CD4-positive, alpha-beta T cell (primary cell): ENCODE results near the gene C12orf50. TPM values are rescaled to one million over a fixed set of nuclear protein-coding genes. Genes with fewer than 3 reads are reported as not detected.

Experiments
- ATAC-seq: fragments of 200-7000 bp; cut with Tn5 transposase; one replicate; pipeline ENCODE4 v1.10.0; 2022; ENCODE audit warnings: mild to moderate bottlenecking; ENCODE audit not compliant: poor library complexity
- CTCF ChIA-PET: fragments of 350-600 bp; sonication (Branson Sonifier 250); formaldehyde crosslinking; loops from one replicate; lab custom pipeline; 2021; ENCODE audit warnings: antibody characterized with exemption, inconsistent platforms; lab: Charles Lee
- POLR2A ChIA-PET: fragments of 350-600 bp; sonication (Branson Sonifier 250); formaldehyde crosslinking; loops from one replicate; lab custom pipeline; 2021; ENCODE audit warnings: antibody characterized with exemption, inconsistent platforms; lab: Charles Lee
- DNase-seq, 14 experiments: peaks; one replicate each; pipeline ENCODE4 v3.0.0-alpha.2; 2013 to 2020; ENCODE audit warnings: mixed read lengths in 2 of 14
- H3K27ac ChIP-seq, 2 donors: one replicate each; pipeline versions ENCODE4 v1.5.1 to v1.7.0; 2013; ENCODE audit warnings: low read length in 2 of 2, low read depth in 1 of 2, mild to moderate bottlenecking in 1 of 2
- H3K27me3 ChIP-seq, 2 experiments: 1 replicate in 1 of 2; 2 replicates in 1 of 2; pipeline versions ENCODE4 v1.6.1 to v1.7.0; 2013; ENCODE audit warnings: low read length in 2 of 2, control low read depth in 1 of 2, mild to moderate bottlenecking in 1 of 2, moderate library complexity in 1 of 2; ENCODE audit not compliant: insufficient read depth in 2 of 2, control insufficient read depth in 1 of 2
- H3K36me3 ChIP-seq: one replicate; pipeline ENCODE4 v1.6.1; 2013; ENCODE audit warnings: low read length, control low read depth; ENCODE audit not compliant: insufficient read depth
- H3K4me1 ChIP-seq: one replicate; pipeline ENCODE4 v1.6.1; 2013; ENCODE audit warnings: low read length, control low read depth; ENCODE audit not compliant: insufficient read depth
- H3K4me3 ChIP-seq: one replicate; pipeline ENCODE4 v1.5.1; 2013; ENCODE audit warnings: mild to moderate bottlenecking, low read length, moderate library complexity
- H3K9me3 ChIP-seq, 2 experiments: 1 replicate in 1 of 2; 2 replicates in 1 of 2; pipeline versions ENCODE4 v1.6.1 to v1.7.0; 2013; ENCODE audit warnings: low read length in 2 of 2, mild to moderate bottlenecking in 2 of 2, control low read depth in 1 of 2, moderate library complexity in 1 of 2; ENCODE audit not compliant: control insufficient read depth in 1 of 2, insufficient read depth in 1 of 2
- H3K27ac Mint-ChIP-seq: one replicate; pipeline ENCODE4 v1.8.0; 2020; ENCODE audit warnings: mixed read lengths
- H3K27me3 Mint-ChIP-seq: one replicate; pipeline ENCODE4 v1.8.0; 2021; ENCODE audit warnings: mixed read lengths
- H3K36me3 Mint-ChIP-seq: one replicate; pipeline ENCODE4 v1.8.0; 2021; ENCODE audit warnings: low read depth, mixed read lengths
- H3K4me1 Mint-ChIP-seq: one replicate; pipeline ENCODE4 v1.8.0; 2021; ENCODE audit warnings: low read depth, mixed read lengths
- H3K4me3 Mint-ChIP-seq: one replicate; pipeline ENCODE4 v1.8.0; 2020; ENCODE audit warnings: mild to moderate bottlenecking, mixed read lengths
- H3K9me3 Mint-ChIP-seq: one replicate; pipeline ENCODE4 v1.8.0; 2020; ENCODE audit warnings: mixed read lengths
- CTCF ChIP-seq: fragments of 200-600 bp; IDR thresholded peaks from one replicate; pipeline ENCODE4 v1.8.0; 2022; ENCODE audit warnings: antibody characterized with exemption, mild to moderate bottlenecking
- intact Hi-C, 2 experiments: fragments of 100-400 bp; cut with DNase I in 1 of 2; cut with micrococcal nuclease in 1 of 2; formaldehyde crosslinking; loops; one replicate each; pipeline versions ENCODE4 v1.15.1 to v1.9.0; 2023 to 2025; cut with DNase I, micrococcal nuclease
- total RNA-seq, 174 experiments: library from RNA in 2 of 174; stranded (reverse) in 2 of 174; gene quantifications; one replicate each; pipeline ENCODE4 v1.2.3 and lab custom pipeline; 2021 to 2026

C12orf50 gene
- total RNA-seq, 2 experiments from 2014 or later, result 0.17 TPM; not detected in 1

- H3K27ac Mint-ChIP-seq, result no peak overlapping the region
- DNase-seq, result no peak
- H3K4me3 Mint-ChIP-seq, result no peak overlapping the region
- H3K27me3 Mint-ChIP-seq, result peaks cover 3% of the 10 kb centered on the region
- no peaks in the 10 kb centered on the region for H3K36me3 Mint-ChIP-seq
- Histone ChIP-seq H3K36me3 (no peaks in the 10 kb centered on the region), H3K27ac (no peak overlapping the region), H3K27me3 (no peaks in the 10 kb centered on the region), H3K9me3 (no peaks in the 10 kb centered on the region), H3K4me3 (no peak overlapping the region), H3K4me1 (no peaks in the 10 kb centered on the region)
- H3K9me3 Mint-ChIP-seq, result no peaks in the 10 kb centered on the region
- no peak for TF ChIP-seq CTCF
- ChIA-PET POLR2A (no interaction called here), CTCF (no interaction called here)
- ATAC-seq, result no peak
- no peaks in the 10 kb centered on the region for H3K4me1 Mint-ChIP-seq
- intact Hi-C loops, result no loop called here
Observed at GRCh38 chr12:88006351-88006750, 22.9 kb downstream of the C12orf50 start.

- intact Hi-C loops, result no loop called here
Observed at GRCh38 chr12:88001327-88001726, 27.9 kb downstream of the C12orf50 start.

GRCh38 chr12:87995581-87996178, 33.5 kb downstream of the C12orf50 start:
- H3K36me3 ChIP-seq, result no peaks in the 10 kb centered on the region
- DNase-seq (peak in 9 of 14 experiments; percentile 2 to 58 (median 28)), ATAC-seq (peak; percentile 57)
- peak; percentile 54 for TF ChIP-seq CTCF
- H3K27ac Mint-ChIP-seq, result no peak overlapping the region
- CTCF ChIA-PET, result no interaction called here
- no peaks in the 10 kb centered on the region for H3K4me1 ChIP-seq
- peaks cover 4% of the 10 kb centered on the region for H3K27me3 Mint-ChIP-seq
- H3K27me3 ChIP-seq, result no peaks in the 10 kb centered on the region
- no peak overlapping the region for H3K27ac ChIP-seq
- no peaks in the 10 kb centered on the region for H3K9me3 ChIP-seq
- intact Hi-C loops, result no loop called here
- H3K4me1 Mint-ChIP-seq, result no peaks in the 10 kb centered on the region
- H3K4me3 ChIP-seq, result no peak overlapping the region
- no peaks in the 10 kb centered on the region for H3K9me3 Mint-ChIP-seq
- POLR2A ChIA-PET, result no interaction called here
- no peaks in the 10 kb centered on the region for H3K36me3 Mint-ChIP-seq
- H3K4me3 Mint-ChIP-seq, result no peak overlapping the region

More at GRCh38 chr12:88001327-88001726, 27.9 kb downstream of the C12orf50 start:
- H3K36me3 ChIP-seq, result no peaks in the 10 kb centered on the region
- Mint-ChIP-seq H3K36me3 (no peaks in the 10 kb centered on the region), H3K4me1 (no peaks in the 10 kb centered on the region), H3K9me3 (no peaks in the 10 kb centered on the region), H3K27ac (no peak overlapping the region), H3K27me3 (peaks cover 7% of the 10 kb centered on the region), H3K4me3 (no peak overlapping the region)
- no peak for TF ChIP-seq CTCF
- DNase-seq (no peak), ATAC-seq (no peak)
- H3K9me3 ChIP-seq, result no peaks in the 10 kb centered on the region
- ChIA-PET POLR2A (no interaction called here), CTCF (no interaction called here)
- H3K4me1 ChIP-seq, result no peaks in the 10 kb centered on the region
- H3K27me3 ChIP-seq, result no peaks in the 10 kb centered on the region
- H3K27ac ChIP-seq, result no peak overlapping the region
- H3K4me3 ChIP-seq, result no peak overlapping the region
